Rectal smooth muscle tissue (tissue), 1 donor: Measurements from ENCODE around the gene CARD10.
"Not testable (repeated sequence)": the region's sequence is repeated elsewhere in the genome, so short reads cannot be mapped to it uniquely, and the experiment has no call there.

ENCODE experiments used
- H3K27ac ChIP-seq: one replicate; pipeline ENCODE4 v1.7.0; 2013; ENCODE audit warnings: low read depth, low read length, inconsistent platforms
- H3K27me3 ChIP-seq: one replicate; pipeline ENCODE4 v1.7.0; 2013; ENCODE audit warnings: low read length; ENCODE audit not compliant: control insufficient read depth, insufficient read depth
- H3K36me3 ChIP-seq: one replicate; pipeline ENCODE4 v1.7.0; 2013; ENCODE audit warnings: low read length; ENCODE audit not compliant: control insufficient read depth, insufficient read depth
- H3K4me1 ChIP-seq: one replicate; pipeline ENCODE4 v1.7.0; 2013; ENCODE audit warnings: low read length; ENCODE audit not compliant: control insufficient read depth, insufficient read depth
- H3K4me3 ChIP-seq: one replicate; pipeline ENCODE4 v1.7.0; 2013; ENCODE audit warnings: low read length
- H3K9ac ChIP-seq: one replicate; pipeline ENCODE4 v1.7.0; 2013; ENCODE audit warnings: low read length

The CARD10 gene

GRCh38 chr22:37469416-37470086 lies 49.7 kb downstream of the CARD10 start:
- H3K9ac ChIP-seq, result no peak overlapping the region
- no peak overlapping the region for H3K27ac ChIP-seq
- H3K4me3 ChIP-seq, result no peak overlapping the region
- no peaks in the 10 kb centered on the region for H3K4me1 ChIP-seq
- peaks cover 7% of the 10 kb centered on the region for H3K27me3 ChIP-seq
- H3K36me3 ChIP-seq, result no peaks in the 10 kb centered on the region

- H3K27me3 ChIP-seq, H3K27ac ChIP-seq, H3K4me1 ChIP-seq, H3K4me3 ChIP-seq, H3K36me3 ChIP-seq, H3K9ac ChIP-seq: not testable (repeated sequence)
Observed at GRCh38 chr22:37468201-37468695, 51.0 kb downstream of the CARD10 start.

GRCh38 chr22:37467391-37467955 lies 51.7 kb downstream of the CARD10 start:
- Histone ChIP-seq H3K27me3 (peaks cover 7% of the 10 kb centered on the region), H3K27ac (no peak overlapping the region), H3K4me1 (no peaks in the 10 kb centered on the region), H3K36me3 (no peaks in the 10 kb centered on the region), H3K9ac (no peak overlapping the region), H3K4me3 (no peak overlapping the region)

- Histone ChIP-seq H3K4me3 (no peak overlapping the region), H3K4me1 (no peaks in the 10 kb centered on the region), H3K27ac (no peak overlapping the region), H3K9ac (no peak overlapping the region), H3K27me3 (peaks cover 7% of the 10 kb centered on the region), H3K36me3 (no peaks in the 10 kb centered on the region)
Observed at GRCh38 chr22:37464181-37464580, 55.0 kb downstream of the CARD10 start.

- Histone ChIP-seq H3K4me3 (no peak overlapping the region), H3K27me3 (peaks cover 5% of the 10 kb centered on the region), H3K9ac (no peak overlapping the region), H3K27ac (no peak overlapping the region), H3K36me3 (no peaks in the 10 kb centered on the region), H3K4me1 (no peaks in the 10 kb centered on the region)
Observed at GRCh38 chr22:37462983-37463382, 56.2 kb downstream of the CARD10 start.

- H3K4me1 ChIP-seq, result no peaks in the 10 kb centered on the region
- no peak overlapping the region for H3K9ac ChIP-seq
- H3K4me3 ChIP-seq, result no peak overlapping the region
- no peaks in the 10 kb centered on the region for H3K36me3 ChIP-seq
- H3K27ac ChIP-seq, result no peak overlapping the region
- H3K27me3 ChIP-seq, result peaks cover 2% of the 10 kb centered on the region
Observed at GRCh38 chr22:37462436-37462835, 56.8 kb downstream of the CARD10 start.

- H3K36me3 ChIP-seq, result no peaks in the 10 kb centered on the region
- H3K27me3 ChIP-seq, result no peaks in the 10 kb centered on the region
- no peaks in the 10 kb centered on the region for H3K4me1 ChIP-seq
- no peak overlapping the region for H3K4me3 ChIP-seq
- H3K27ac ChIP-seq, result no peak overlapping the region
- H3K9ac ChIP-seq, result no peak overlapping the region
Observed at GRCh38 chr22:37461961-37462360, 57.3 kb downstream of the CARD10 start.

- Histone ChIP-seq H3K4me3 (no peak overlapping the region), H3K4me1 (no peaks in the 10 kb centered on the region), H3K9ac (no peak overlapping the region), H3K36me3 (no peaks in the 10 kb centered on the region), H3K27ac (no peak overlapping the region), H3K27me3 (no peaks in the 10 kb centered on the region)
Observed at GRCh38 chr22:37460684-37461083, 58.5 kb downstream of the CARD10 start.

- no peak overlapping the region for H3K9ac ChIP-seq
- no peak overlapping the region for H3K27ac ChIP-seq
- no peaks in the 10 kb centered on the region for H3K36me3 ChIP-seq
- H3K4me3 ChIP-seq, result no peak overlapping the region
- no peaks in the 10 kb centered on the region for H3K4me1 ChIP-seq
- H3K27me3 ChIP-seq, result no peaks in the 10 kb centered on the region
Observed at GRCh38 chr22:37459206-37459605, 60.0 kb downstream of the CARD10 start.

GRCh38 chr22:37457093-37457893 lies 61.9 kb downstream of the CARD10 start:
- Histone ChIP-seq H3K4me3 (no peak overlapping the region), H3K27me3 (no peaks in the 10 kb centered on the region), H3K36me3 (no peaks in the 10 kb centered on the region), H3K27ac (no peak overlapping the region), H3K9ac (no peak overlapping the region), H3K4me1 (no peaks in the 10 kb centered on the region)

- no peak overlapping the region for H3K9ac ChIP-seq
- no peaks in the 10 kb centered on the region for H3K27me3 ChIP-seq
Observed at GRCh38 chr22:37456346-37456745, 62.9 kb downstream of the CARD10 start.

GRCh38 chr22:37455896-37456295 lies 63.3 kb downstream of the CARD10 start:
- H3K4me3 ChIP-seq, result no peak overlapping the region
- H3K4me1 ChIP-seq, result no peaks in the 10 kb centered on the region
- no peaks in the 10 kb centered on the region for H3K27me3 ChIP-seq
- H3K27ac ChIP-seq, result no peak overlapping the region
- H3K9ac ChIP-seq, result no peak overlapping the region
- no peaks in the 10 kb centered on the region for H3K36me3 ChIP-seq

More at GRCh38 chr22:37456346-37456745, 62.9 kb downstream of the CARD10 start:
- Histone ChIP-seq H3K4me1 (no peaks in the 10 kb centered on the region), H3K36me3 (no peaks in the 10 kb centered on the region), H3K27ac (no peak overlapping the region), H3K4me3 (no peak overlapping the region)
